H9 (cell line): ENCODE data around the gene PALD1. TPM values are rescaled to one million over a fixed set of nuclear protein-coding genes. Genes with fewer than 3 reads are reported as not detected.

ENCODE experiments used
- DNase-seq: peaks from one replicate; pipeline ENCODE4 v3.0.0-alpha.2; 2017
- H2AFZ ChIP-seq: one replicate; pipeline ENCODE4 v1.6.1; 2013; ENCODE audit warnings: mild to moderate bottlenecking, low read length, control low read depth, moderate library complexity
- H2AK5ac ChIP-seq: 2 replicates; pipeline ENCODE4 v1.6.1; 2013; ENCODE audit warnings: low read length, control low read depth, mixed read lengths; ENCODE audit not compliant: insufficient read length
- H2BK120ac ChIP-seq: one replicate; pipeline ENCODE4 v1.6.1; 2013; ENCODE audit warnings: low read depth, mild to moderate bottlenecking, low read length, control low read depth, inconsistent platforms; ENCODE audit not compliant: poor library complexity, severe bottlenecking
- H2BK12ac ChIP-seq: 2 replicates; pipeline ENCODE4 v1.6.1; 2013; ENCODE audit warnings: low read length, control low read depth, mixed read lengths, low read depth; ENCODE audit not compliant: insufficient read length
- H2BK15ac ChIP-seq: 2 replicates; pipeline ENCODE4 v1.6.1; 2013; ENCODE audit warnings: low read depth, low read length, control low read depth
- H2BK20ac ChIP-seq: one replicate; pipeline ENCODE4 v1.6.1; 2013; ENCODE audit warnings: low read depth, mild to moderate bottlenecking, low read length, control low read depth, inconsistent platforms; ENCODE audit not compliant: poor library complexity, severe bottlenecking
- H2BK5ac ChIP-seq: 2 replicates; pipeline ENCODE4 v1.6.1; 2013; ENCODE audit warnings: low read length, control low read depth, mixed read lengths; ENCODE audit not compliant: insufficient read length
- H3K14ac ChIP-seq: 2 replicates; pipeline ENCODE4 v1.6.1; 2013; ENCODE audit warnings: low read length, control low read depth; ENCODE audit not compliant: insufficient read depth
- H3K18ac ChIP-seq: 2 replicates; pipeline ENCODE4 v1.6.1; 2013; ENCODE audit warnings: low read depth, mild to moderate bottlenecking, mixed read lengths, low read length, control low read depth; ENCODE audit not compliant: insufficient read length
- H3K23ac ChIP-seq: 2 replicates; pipeline ENCODE4 v1.6.1; 2013; ENCODE audit warnings: low read length, control low read depth, mixed read lengths, low read depth; ENCODE audit not compliant: insufficient read length
- H3K23me2 ChIP-seq: 2 replicates; pipeline ENCODE4 v1.6.1; 2013; ENCODE audit warnings: low read depth, mild to moderate bottlenecking, mixed read lengths, low read length, control low read depth; ENCODE audit not compliant: insufficient read length, poor library complexity, severe bottlenecking
- H3K27ac ChIP-seq: 2 replicates; pipeline ENCODE4 v1.5.1; 2013; ENCODE audit warnings: low read length, control low read depth, mixed read lengths, low read depth; ENCODE audit not compliant: insufficient read length
- H3K27me3 ChIP-seq: 2 replicates; pipeline ENCODE4 v1.6.1; 2013; ENCODE audit warnings: low read length, control low read depth, inconsistent platforms; ENCODE audit not compliant: insufficient read depth
- H3K4ac ChIP-seq: 2 replicates; pipeline ENCODE4 v1.6.1; 2013; ENCODE audit warnings: low read depth, mild to moderate bottlenecking, control low read depth, inconsistent platforms, low read length, moderate library complexity
- H3K4me1 ChIP-seq: 2 replicates; pipeline ENCODE4 v1.6.1; 2013; ENCODE audit warnings: low read length, control low read depth, inconsistent platforms; ENCODE audit not compliant: insufficient read depth
- H3K4me2 ChIP-seq: 2 replicates; pipeline ENCODE4 v1.6.1; 2013; ENCODE audit warnings: low read length, control low read depth, mixed read lengths; ENCODE audit not compliant: insufficient read length, insufficient read depth
- H3K56ac ChIP-seq: 2 replicates; pipeline ENCODE4 v1.6.1; 2013; ENCODE audit warnings: low read depth, mild to moderate bottlenecking, mixed read lengths, low read length, control low read depth; ENCODE audit not compliant: insufficient read length
- H3K79me1 ChIP-seq: 2 replicates; pipeline ENCODE4 v1.6.1; 2013; ENCODE audit warnings: low read depth, mild to moderate bottlenecking, moderate library complexity, low read length, control low read depth, inconsistent platforms; ENCODE audit not compliant: insufficient read depth, poor library complexity, severe bottlenecking
- H3K79me2 ChIP-seq: 2 replicates; pipeline ENCODE4 v1.6.1; 2013; ENCODE audit warnings: low read length, control low read depth, inconsistent platforms; ENCODE audit not compliant: insufficient read depth
- H3K9ac ChIP-seq: 2 replicates; pipeline ENCODE4 v1.6.1; 2013; ENCODE audit warnings: low read length, control low read depth, mixed read lengths; ENCODE audit not compliant: insufficient read length; ENCODE audit errors: extremely low read depth
- H3K9me3 ChIP-seq: one replicate; pipeline ENCODE4 v1.6.1; 2013; ENCODE audit warnings: low read depth, low read length, inconsistent platforms; ENCODE audit not compliant: control insufficient read depth
- H3T11ph ChIP-seq: one replicate; pipeline ENCODE4 v1.6.1; 2013; ENCODE audit warnings: mild to moderate bottlenecking, low read length, control low read depth, inconsistent platforms
- H4K20me1 ChIP-seq: one replicate; pipeline ENCODE4 v1.6.1; 2013; ENCODE audit not compliant: control insufficient read depth, insufficient read length, insufficient read depth
- H4K5ac ChIP-seq: 2 replicates; pipeline ENCODE4 v1.6.1; 2013; ENCODE audit warnings: low read depth, mild to moderate bottlenecking, mixed read lengths, low read length, control low read depth; ENCODE audit not compliant: insufficient read length
- H4K8ac ChIP-seq: replicated peaks from 2 replicates; pipeline ENCODE4 v1.6.1; 2013; ENCODE audit warnings: low read length, control low read depth, mixed read lengths, low read depth; ENCODE audit not compliant: insufficient read length
- H4K91ac ChIP-seq: 2 replicates; pipeline ENCODE4 v1.6.1; 2013; ENCODE audit warnings: low read depth, mild to moderate bottlenecking, moderate library complexity, mixed read lengths, low read length, control low read depth; ENCODE audit not compliant: insufficient read length
- H3K27ac Mint-ChIP-seq, 3 experiments: 2 replicates in 2 of 3; 3 replicates in 1 of 3; pipeline ENCODE4 v1.8.0; 2020 to 2021; ENCODE audit warnings: mixed read lengths in 3 of 3, mild to moderate bottlenecking in 1 of 3, moderate library complexity in 1 of 3
- H3K27me3 Mint-ChIP-seq: 2 replicates; pipeline ENCODE4 v1.8.0; 2021; ENCODE audit warnings: low read depth, mild to moderate bottlenecking, moderate library complexity, mixed read lengths
- H3K36me3 Mint-ChIP-seq, 3 experiments: 2 replicates in 2 of 3; 3 replicates in 1 of 3; pipeline ENCODE4 v1.8.0; 2020 to 2021; ENCODE audit warnings: low read depth in 3 of 3, mixed read lengths in 3 of 3; ENCODE audit not compliant: insufficient read depth in 1 of 3
- H3K4me1 Mint-ChIP-seq, 2 experiments: 2 replicates each; pipeline ENCODE4 v1.8.0; 2020; ENCODE audit warnings: mixed read lengths in 2 of 2
- H3K4me3 Mint-ChIP-seq, 2 experiments: 2 replicates in 1 of 2; 3 replicates in 1 of 2; pipeline ENCODE4 v1.8.0; 2020 to 2021; ENCODE audit warnings: mild to moderate bottlenecking in 2 of 2, mixed read lengths in 2 of 2, moderate library complexity in 1 of 2
- H3K9me3 Mint-ChIP-seq, 2 experiments: 2 replicates in 1 of 2; 3 replicates in 1 of 2; pipeline ENCODE4 v1.8.0; 2020; ENCODE audit warnings: mild to moderate bottlenecking in 2 of 2, mixed read lengths in 2 of 2, moderate library complexity in 1 of 2
- WGBS: extraction: QIAGEN DNeasy Blood & Tissue Kit; methylation state at CpG from one replicate; pipeline ENCODE4 v1.1.7; 2013; ENCODE audit warnings: missing lambda C conversion rate, low lambda C conversion rate, mixed read lengths; ENCODE audit not compliant: insufficient read length; ENCODE audit errors: extremely low coverage; 5-methylcytosine and 5-hydroxymethylcytosine counted together
- total RNA-seq: library from RNA; stranded (reverse); gene quantifications from 2 replicates; pipeline ENCODE4 v1.2.1, GENCODE V29; 2021
- TF ChIP-seq, protein P1 (sequence below): fragments of 200-600 bp; sonication (generic); conservative IDR thresholded peaks from 3 replicates; pipeline ENCODE4 v1.8.0; 2021; ENCODE audit warnings: antibody characterized with exemption, mild to moderate bottlenecking

The PALD1 gene
- total RNA-seq, 1 experiment from 2014 or later = 21.1 TPM

DNA sequence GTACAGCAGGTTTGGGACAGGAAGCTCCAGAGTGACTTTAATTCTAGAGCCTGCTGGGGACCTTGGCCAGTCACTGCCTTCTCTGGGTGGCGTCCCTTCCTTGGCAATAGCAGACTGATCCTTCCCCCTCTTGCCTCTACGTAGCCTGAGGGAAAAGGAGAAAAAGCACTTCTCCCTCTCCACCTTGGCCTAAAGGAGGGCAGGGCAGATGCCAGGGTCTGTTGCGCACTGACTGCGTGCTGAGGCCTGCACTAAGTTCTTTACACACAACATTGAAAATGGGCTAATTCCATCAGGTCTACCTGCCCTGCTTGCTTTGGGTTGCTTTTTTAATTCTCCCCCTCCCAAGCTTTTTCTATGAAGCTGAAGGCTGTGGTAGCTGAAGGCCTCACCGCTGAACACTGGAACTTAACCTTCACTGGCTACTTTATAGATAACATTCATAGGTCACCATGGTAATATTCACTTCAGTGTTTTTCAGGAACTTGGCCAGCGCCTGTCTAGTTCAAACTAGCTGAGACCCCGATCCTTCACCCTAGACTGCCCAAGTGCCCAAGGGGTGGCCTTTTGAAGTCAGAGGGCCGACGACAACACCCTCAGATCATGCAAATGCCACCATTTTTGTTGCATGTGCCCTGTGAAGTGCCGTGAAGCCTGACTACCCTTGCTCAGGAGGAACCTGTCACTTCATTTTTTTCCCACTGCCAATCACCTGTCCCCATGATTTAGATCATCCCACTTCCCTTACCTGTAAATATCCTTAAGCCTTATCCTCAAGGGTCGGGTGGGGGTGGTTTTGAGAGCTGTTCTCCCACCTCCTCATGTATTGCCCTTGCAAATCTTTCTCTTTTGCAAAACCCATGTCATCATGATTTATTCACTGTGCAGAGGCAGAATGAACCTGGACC, 95.3 kb downstream of the PALD1 start:
- H3K36me3 Mint-ChIP-seq = no peaks in the 10 kb centered on the region; a peak in 3 of 7 replicates
- no peak overlapping the region for H2BK15ac ChIP-seq
- H3K23me2 ChIP-seq = no peaks in the 10 kb centered on the region
- peaks cover 6 to 7% of the 10 kb centered on the region in 2 experiments; a peak in 2 of 4 replicates for H3K4me1 Mint-ChIP-seq
- H3K9me3 Mint-ChIP-seq = no peaks in the 10 kb centered on the region
- H2AFZ ChIP-seq = no peak overlapping the region
- no peak overlapping the region for H3T11ph ChIP-seq
- no peak overlapping the region for H3K23ac ChIP-seq
- no peak overlapping the region for H4K91ac ChIP-seq
- no peak overlapping the region for H3K27ac ChIP-seq
- no peak overlapping the region for H3K4me2 ChIP-seq
- H3K18ac ChIP-seq = no peak overlapping the region
- H2BK5ac ChIP-seq = no peak overlapping the region
- H3K4ac ChIP-seq = no peak overlapping the region
- H3K4me3 Mint-ChIP-seq = no peak overlapping the region
- H3K9ac ChIP-seq = no peak overlapping the region
- H3K27ac Mint-ChIP-seq = no peak overlapping the region; a peak in 1 of 7 replicates
- DNase-seq = no peak
- no peaks in the 10 kb centered on the region for H3K9me3 ChIP-seq
- no peak overlapping the region for H2AK5ac ChIP-seq
- no peak overlapping the region for H3K56ac ChIP-seq
- no peaks in the 10 kb centered on the region for H3K79me1 ChIP-seq
- H2BK12ac ChIP-seq = no peak overlapping the region
- H4K8ac ChIP-seq = no peak overlapping the region
- H3K4me1 ChIP-seq = no peaks in the 10 kb centered on the region
- no peaks in the 10 kb centered on the region for H4K20me1 ChIP-seq
- H4K5ac ChIP-seq = no peak overlapping the region
- H2BK20ac ChIP-seq = no peak overlapping the region
- no peak overlapping the region for H2BK120ac ChIP-seq
- no peaks in the 10 kb centered on the region for H3K27me3 ChIP-seq
- WGBS = no CpG with 5 or more reads among the region's 11 CpGs
- no peaks in the 10 kb centered on the region for H3K79me2 ChIP-seq
- no peak overlapping the region for H3K14ac ChIP-seq
- TF ChIP-seq, protein P1, sequence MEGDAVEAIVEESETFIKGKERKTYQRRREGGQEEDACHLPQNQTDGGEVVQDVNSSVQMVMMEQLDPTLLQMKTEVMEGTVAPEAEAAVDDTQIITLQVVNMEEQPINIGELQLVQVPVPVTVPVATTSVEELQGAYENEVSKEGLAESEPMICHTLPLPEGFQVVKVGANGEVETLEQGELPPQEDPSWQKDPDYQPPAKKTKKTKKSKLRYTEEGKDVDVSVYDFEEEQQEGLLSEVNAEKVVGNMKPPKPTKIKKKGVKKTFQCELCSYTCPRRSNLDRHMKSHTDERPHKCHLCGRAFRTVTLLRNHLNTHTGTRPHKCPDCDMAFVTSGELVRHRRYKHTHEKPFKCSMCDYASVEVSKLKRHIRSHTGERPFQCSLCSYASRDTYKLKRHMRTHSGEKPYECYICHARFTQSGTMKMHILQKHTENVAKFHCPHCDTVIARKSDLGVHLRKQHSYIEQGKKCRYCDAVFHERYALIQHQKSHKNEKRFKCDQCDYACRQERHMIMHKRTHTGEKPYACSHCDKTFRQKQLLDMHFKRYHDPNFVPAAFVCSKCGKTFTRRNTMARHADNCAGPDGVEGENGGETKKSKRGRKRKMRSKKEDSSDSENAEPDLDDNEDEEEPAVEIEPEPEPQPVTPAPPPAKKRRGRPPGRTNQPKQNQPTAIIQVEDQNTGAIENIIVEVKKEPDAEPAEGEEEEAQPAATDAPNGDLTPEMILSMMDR = no peak
- peaks cover 2% of the 10 kb centered on the region for H3K27me3 Mint-ChIP-seq
